ENCODE data around the gene ZNF341. TPM values are rescaled to one million over a fixed set of nuclear protein-coding genes. Genes with fewer than 3 reads are reported as not detected.

Gene ZNF341
- total RNA-seq, 1 donor from 2014 or later = 3.3 TPM

DNA sequence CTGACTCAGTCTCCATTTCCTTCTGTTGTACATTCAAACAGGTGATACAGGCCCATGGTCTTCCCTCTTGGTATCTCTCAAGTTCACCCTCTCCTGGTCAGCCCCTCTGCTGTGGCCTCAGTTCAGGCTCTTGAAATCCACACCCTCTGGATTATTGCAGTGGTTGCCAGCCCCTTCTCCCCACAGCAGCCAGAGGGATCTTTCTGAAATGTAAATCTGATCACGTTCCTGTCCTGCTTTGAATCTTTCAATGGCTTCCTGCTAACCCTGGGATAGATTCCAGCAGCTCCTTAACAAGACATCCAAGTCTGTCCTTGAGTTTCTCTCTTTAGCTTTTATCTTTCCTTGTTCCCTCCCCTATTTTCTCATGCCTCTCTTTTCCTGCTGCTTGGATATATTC, 101.5 kb downstream of the ZNF341 start:
- peaks cover 8% of the 10 kb centered on the region for H3K36me3 Mint-ChIP-seq (ENCODE audit: unreplicated experiment)
- DNase-seq = no peak
- peaks cover 5% of the 10 kb centered on the region for H3K27me3 Mint-ChIP-seq (ENCODE audit: unreplicated experiment)
- TF ChIP-seq, protein P1, sequence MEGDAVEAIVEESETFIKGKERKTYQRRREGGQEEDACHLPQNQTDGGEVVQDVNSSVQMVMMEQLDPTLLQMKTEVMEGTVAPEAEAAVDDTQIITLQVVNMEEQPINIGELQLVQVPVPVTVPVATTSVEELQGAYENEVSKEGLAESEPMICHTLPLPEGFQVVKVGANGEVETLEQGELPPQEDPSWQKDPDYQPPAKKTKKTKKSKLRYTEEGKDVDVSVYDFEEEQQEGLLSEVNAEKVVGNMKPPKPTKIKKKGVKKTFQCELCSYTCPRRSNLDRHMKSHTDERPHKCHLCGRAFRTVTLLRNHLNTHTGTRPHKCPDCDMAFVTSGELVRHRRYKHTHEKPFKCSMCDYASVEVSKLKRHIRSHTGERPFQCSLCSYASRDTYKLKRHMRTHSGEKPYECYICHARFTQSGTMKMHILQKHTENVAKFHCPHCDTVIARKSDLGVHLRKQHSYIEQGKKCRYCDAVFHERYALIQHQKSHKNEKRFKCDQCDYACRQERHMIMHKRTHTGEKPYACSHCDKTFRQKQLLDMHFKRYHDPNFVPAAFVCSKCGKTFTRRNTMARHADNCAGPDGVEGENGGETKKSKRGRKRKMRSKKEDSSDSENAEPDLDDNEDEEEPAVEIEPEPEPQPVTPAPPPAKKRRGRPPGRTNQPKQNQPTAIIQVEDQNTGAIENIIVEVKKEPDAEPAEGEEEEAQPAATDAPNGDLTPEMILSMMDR (IDR thresholded peaks at IDR 0.05; ENCODE audit: partially characterized antibody, unreplicated experiment) = no peak
- no peak overlapping the region for H3K4me3 Mint-ChIP-seq (ENCODE audit: unreplicated experiment)
- peaks cover 25% of the 10 kb centered on the region for H3K4me1 Mint-ChIP-seq (ENCODE audit: low read depth, unreplicated experiment)
- H3K27ac Mint-ChIP-seq (ENCODE audit: unreplicated experiment) = no peak overlapping the region
- H3K9me3 Mint-ChIP-seq (ENCODE audit: unreplicated experiment) = peaks cover 6% of the 10 kb centered on the region

DNA sequence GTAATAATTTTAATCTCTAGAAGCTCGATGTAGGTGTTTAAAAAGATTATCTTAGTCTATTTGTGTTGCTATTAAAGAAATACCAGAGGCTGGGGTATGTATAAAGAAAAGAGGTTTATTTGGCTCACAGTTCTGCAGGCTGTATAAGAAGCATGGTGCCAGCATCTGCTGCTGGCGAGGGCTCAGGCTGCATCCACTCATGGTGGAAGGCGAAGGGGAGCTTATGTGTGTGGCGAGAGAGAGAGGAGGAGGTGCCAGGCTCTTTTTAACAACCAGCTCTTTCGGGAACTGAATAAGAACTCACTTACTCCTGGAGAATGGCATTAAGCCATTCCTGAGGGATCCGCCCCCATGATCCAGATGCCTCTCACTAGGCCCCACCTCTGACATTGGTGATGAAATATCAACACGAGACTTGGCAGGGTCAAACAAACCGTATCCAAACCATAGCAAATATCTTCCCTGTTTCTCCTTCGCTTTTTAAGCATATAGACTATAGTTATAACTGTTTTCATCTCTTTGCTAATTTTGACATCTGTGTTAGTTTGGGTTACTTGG, 103.9 kb downstream of the ZNF341 start:
- DNase-seq = no peak
- Mint-ChIP-seq H3K9me3 (ENCODE audit: unreplicated experiment) (peaks cover 2% of the 10 kb centered on the region), H3K27ac (ENCODE audit: unreplicated experiment) (no peak overlapping the region), H3K36me3 (ENCODE audit: unreplicated experiment) (peaks cover 8% of the 10 kb centered on the region), H3K4me1 (ENCODE audit: low read depth, unreplicated experiment) (peaks cover 13% of the 10 kb centered on the region), H3K27me3 (ENCODE audit: unreplicated experiment) (peaks cover 5% of the 10 kb centered on the region), H3K4me3 (ENCODE audit: unreplicated experiment) (no peak overlapping the region)
- TF ChIP-seq, protein P1 (IDR thresholded peaks at IDR 0.05; ENCODE audit: partially characterized antibody, unreplicated experiment) = no peak

DNA sequence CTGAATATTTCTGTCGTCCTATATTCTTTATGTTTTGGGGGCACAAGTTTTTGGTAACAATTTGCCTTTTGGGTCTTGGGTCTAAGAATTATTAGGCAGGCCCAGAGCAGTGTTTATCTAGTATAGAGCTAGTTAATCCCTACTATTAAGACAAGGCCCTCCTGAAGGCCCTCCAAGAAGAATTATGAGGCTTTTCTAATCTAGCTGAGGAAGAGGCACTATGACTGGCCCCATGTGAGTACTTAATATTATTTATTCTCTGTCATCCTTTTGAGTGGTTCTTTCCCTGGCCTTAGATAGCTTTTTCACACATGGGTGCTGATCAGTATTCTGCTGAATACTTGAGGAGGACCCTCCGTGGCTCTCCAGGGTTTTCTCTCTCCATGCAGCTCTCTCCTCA, 104.5 kb downstream of the ZNF341 start:
- TF ChIP-seq, protein P1 (IDR thresholded peaks at IDR 0.05; ENCODE audit: partially characterized antibody, unreplicated experiment) = no peak
- DNase-seq = no peak
- H3K27ac Mint-ChIP-seq (ENCODE audit: unreplicated experiment) = no peak overlapping the region
- peaks cover 5% of the 10 kb centered on the region for H3K27me3 Mint-ChIP-seq (ENCODE audit: unreplicated experiment)
- peaks cover 2% of the 10 kb centered on the region for H3K9me3 Mint-ChIP-seq (ENCODE audit: unreplicated experiment)
- H3K4me1 Mint-ChIP-seq (ENCODE audit: low read depth, unreplicated experiment) = peaks cover 17% of the 10 kb centered on the region
- H3K36me3 Mint-ChIP-seq (ENCODE audit: unreplicated experiment) = peaks cover 8% of the 10 kb centered on the region
- no peak overlapping the region for H3K4me3 Mint-ChIP-seq (ENCODE audit: unreplicated experiment)

DNA sequence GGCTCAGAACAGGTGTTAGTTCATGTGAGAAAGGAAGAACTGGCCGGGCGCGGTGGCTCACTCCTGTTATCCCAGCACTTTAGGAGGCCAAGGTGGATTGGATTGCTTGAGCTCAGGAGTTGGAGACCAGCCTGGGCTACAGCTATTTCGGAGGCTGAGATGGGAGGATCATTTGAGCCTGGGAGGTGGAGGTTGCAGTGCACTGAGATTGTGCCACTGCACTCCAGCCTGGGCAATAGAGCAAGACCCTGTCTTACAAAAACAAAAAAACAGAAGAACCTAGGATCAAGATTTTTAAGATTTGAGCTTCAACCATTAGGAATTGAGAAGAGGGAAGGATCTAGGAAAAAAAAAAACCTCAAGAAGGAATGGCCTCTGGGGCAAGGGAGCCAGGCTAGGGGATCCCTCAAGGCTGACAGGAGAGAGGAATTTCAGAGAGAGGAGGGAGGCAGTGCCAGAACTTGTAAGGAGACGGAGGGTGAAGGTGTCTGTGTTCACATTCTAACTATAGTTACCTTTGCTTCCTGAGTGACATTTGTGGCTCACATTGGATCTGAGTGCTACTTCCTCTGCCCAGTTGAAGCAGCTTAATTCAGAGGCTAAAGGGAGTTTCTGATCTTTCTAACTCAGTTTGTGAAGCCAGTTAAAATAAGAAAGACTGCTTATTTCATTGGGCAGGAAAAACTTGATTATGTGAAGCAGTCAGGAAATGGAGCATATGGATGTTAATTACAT, 105.5 kb downstream of the ZNF341 start:
- no peak for DNase-seq
- H3K4me3 Mint-ChIP-seq (ENCODE audit: unreplicated experiment) = no peak overlapping the region
- no peak overlapping the region for H3K27ac Mint-ChIP-seq (ENCODE audit: unreplicated experiment)
- TF ChIP-seq, protein P1 (IDR thresholded peaks at IDR 0.05; ENCODE audit: partially characterized antibody, unreplicated experiment) = no peak
- H3K9me3 Mint-ChIP-seq (ENCODE audit: unreplicated experiment) = peaks cover 2% of the 10 kb centered on the region
- peaks cover 8% of the 10 kb centered on the region for H3K36me3 Mint-ChIP-seq (ENCODE audit: unreplicated experiment)
- peaks cover 18% of the 10 kb centered on the region for H3K4me1 Mint-ChIP-seq (ENCODE audit: low read depth, unreplicated experiment)
- H3K27me3 Mint-ChIP-seq (ENCODE audit: unreplicated experiment) = peaks cover 9% of the 10 kb centered on the region
